GM06990 (cell line): ENCODE data around the gene TRERF1.

Experiments used
- DNase-seq: peaks from one replicate; pipeline ENCODE4 v3.0.0-alpha.2; 2011; ENCODE audit not compliant: insufficient read length; ENCODE audit errors: extremely low read depth
- H3K27me3 ChIP-seq: replicated peaks from 2 replicates; pipeline ENCODE4 v1.6.0; 2011; ENCODE audit warnings: low read length; ENCODE audit not compliant: control insufficient read depth, insufficient read depth
- H3K36me3 ChIP-seq: 2 replicates; pipeline ENCODE4 v1.5.1; 2011; ENCODE audit warnings: low read length; ENCODE audit not compliant: control insufficient read depth, insufficient read depth
- H3K4me3 ChIP-seq: replicated peaks from 2 replicates; pipeline ENCODE4 v1.5.1; 2011; ENCODE audit warnings: low read depth, mild to moderate bottlenecking, control low read depth, low read length
- CTCF ChIP-seq: IDR thresholded peaks from 2 replicates; pipeline ENCODE4 v1.5.1; 2011; ENCODE audit warnings: low read length, control low read depth, mild to moderate bottlenecking, inconsistent platforms; ENCODE audit not compliant: insufficient read depth, poor library complexity, severe bottlenecking

Gene TRERF1

GRCh38 chr6:42402184-42402583 lies 49.5 kb downstream of the TRERF1 start:
- DNase-seq = peak; percentile 54
- Histone ChIP-seq H3K36me3 (no peaks in the 10 kb centered on the region), H3K27me3 (no peaks in the 10 kb centered on the region), H3K4me3 (no peak overlapping the region)
- TF ChIP-seq CTCF = no peak

- H3K27me3 ChIP-seq = no peaks in the 10 kb centered on the region
- H3K4me3 ChIP-seq = no peak overlapping the region
- DNase-seq = no peak
- no peak for TF ChIP-seq CTCF
- no peaks in the 10 kb centered on the region for H3K36me3 ChIP-seq
Observed at GRCh38 chr6:42401613-42401951, 50.1 kb downstream of the TRERF1 start.

GRCh38 chr6:42400886-42401612 lies 50.7 kb downstream of the TRERF1 start:
- Histone ChIP-seq H3K36me3 (no peaks in the 10 kb centered on the region), H3K27me3 (no peaks in the 10 kb centered on the region), H3K4me3 (no peak overlapping the region)
- no peak for DNase-seq
- TF ChIP-seq CTCF = no peak

GRCh38 chr6:42400061-42400760 lies 51.5 kb downstream of the TRERF1 start:
- Histone ChIP-seq H3K36me3 (no peaks in the 10 kb centered on the region), H3K4me3 (no peak overlapping the region), H3K27me3 (no peaks in the 10 kb centered on the region)
- no peak for TF ChIP-seq CTCF
- no peak for DNase-seq

GRCh38 chr6:42396720-42397119 lies 55.0 kb downstream of the TRERF1 start:
- Histone ChIP-seq H3K27me3 (no peaks in the 10 kb centered on the region), H3K4me3 (no peak overlapping the region), H3K36me3 (no peaks in the 10 kb centered on the region)
- DNase-seq = no peak
- peak; percentile 11 for TF ChIP-seq CTCF
